HEK293 (cell line): ENCODE results near the gene KCNK1.

Experiments used
- CTCF ChIA-PET: fragments of 350-600 bp; formaldehyde crosslinking; extraction: SDS; loops from one replicate; lab custom pipeline; 2021; ENCODE audit warnings: antibody characterized with exemption; lab: Yijun Ruan, JAX
- POLR2A ChIA-PET: fragments of 300-600 bp; formaldehyde crosslinking; extraction: SDS; loops from one replicate; lab custom pipeline; 2020; ENCODE audit warnings: antibody characterized with exemption, inconsistent platforms; lab: Yijun Ruan, JAX
- H3K27ac ChIP-seq: fragments of 200-500 bp; sonication (Bioruptor generic); 2 replicates; pipeline ENCODE4 v1.5.1; 2014; ENCODE audit warnings: low read depth, low read length, control low read depth, inconsistent platforms; ENCODE audit errors: extremely low read depth
- H3K36me3 ChIP-seq, 2 experiments: fragments of 200-500 bp in 1 of 2; sonication (Bioruptor generic) in 1 of 2; 1 replicate in 1 of 2; 2 replicates in 1 of 2; pipeline ENCODE4 v1.5.1; 2014 to 2017; ENCODE audit warnings: inconsistent platforms in 2 of 2, low read length in 2 of 2; ENCODE audit not compliant: control insufficient read depth in 2 of 2, insufficient read depth in 1 of 2
- H3K4me1 ChIP-seq: fragments of 200-500 bp; sonication (Bioruptor generic); 2 replicates; pipeline ENCODE4 v1.5.1; 2014; ENCODE audit warnings: mild to moderate bottlenecking, low read length, inconsistent platforms; ENCODE audit not compliant: control insufficient read depth, insufficient read depth
- H3K4me3 ChIP-seq: 2 replicates; pipeline ENCODE4 v1.5.1; 2011; ENCODE audit warnings: low read depth, mild to moderate bottlenecking, control low read depth, low read length, moderate library complexity
- H3K9me3 ChIP-seq: fragments of 200-500 bp; sonication (Bioruptor generic); 2 replicates; pipeline ENCODE4 v1.5.1; 2014; ENCODE audit warnings: low read depth, low read length, inconsistent platforms; ENCODE audit not compliant: control insufficient read depth, insufficient read depth
- GLIS1 ChIP-seq: fragments of 450-650 bp; formaldehyde crosslinking; IDR thresholded peaks from 2 replicates; pipeline ENCODE4 v1.5.1; 2016; ENCODE audit warnings: missing biosample characterization, missing genetic modification characterization
- KLF16 ChIP-seq: fragments of 450-650 bp; formaldehyde crosslinking; IDR thresholded peaks from 2 replicates; pipeline ENCODE4 v1.5.1; 2017; ENCODE audit warnings: missing biosample characterization, missing genetic modification characterization
- PRDM2 ChIP-seq: fragments of 450-650 bp; formaldehyde crosslinking; IDR thresholded peaks from 2 replicates; pipeline ENCODE4 v1.5.1; 2016; ENCODE audit warnings: missing biosample characterization, missing genetic modification characterization, borderline replicate concordance
- ZBTB10 ChIP-seq: fragments of 450-650 bp; formaldehyde crosslinking; IDR thresholded peaks from 2 replicates; pipeline ENCODE4 v1.5.1; 2016; ENCODE audit warnings: missing biosample characterization, missing genetic modification characterization
- ZBTB26 ChIP-seq: fragments of 450-650 bp; formaldehyde crosslinking; optimal IDR thresholded peaks from 2 replicates; pipeline ENCODE3; 2016; ENCODE audit warnings: missing biosample characterization, mild to moderate bottlenecking, missing genetic modification characterization
- ZNF121 ChIP-seq: fragments of 450-650 bp; formaldehyde crosslinking; IDR thresholded peaks from 2 replicates; pipeline ENCODE4 v1.5.1; 2016; ENCODE audit warnings: missing biosample characterization, missing genetic modification characterization
- ZNF148 ChIP-seq: fragments of 450-650 bp; formaldehyde crosslinking; IDR thresholded peaks from 2 replicates; pipeline ENCODE4 v1.5.0; 2017; ENCODE audit warnings: missing biosample characterization, missing genetic modification characterization, borderline replicate concordance
- ZNF19 ChIP-seq: fragments of 450-650 bp; formaldehyde crosslinking; IDR thresholded peaks from 2 replicates; pipeline ENCODE4; 2016; ENCODE audit warnings: missing biosample characterization, missing genetic modification characterization, low read depth
- ZNF354C ChIP-seq: fragments of 450-650 bp; formaldehyde crosslinking; IDR thresholded peaks from 2 replicates; pipeline ENCODE4 v1.5.1; 2016; ENCODE audit warnings: missing biosample characterization, missing genetic modification characterization, low read depth, borderline replicate concordance
- ZNF473 ChIP-seq: fragments of 450-650 bp; formaldehyde crosslinking; IDR thresholded peaks from 2 replicates; pipeline ENCODE4 v1.5.1; 2017; ENCODE audit warnings: missing biosample characterization, missing genetic modification characterization
- ZNF48 ChIP-seq: fragments of 450-650 bp; formaldehyde crosslinking; IDR thresholded peaks from 2 replicates; pipeline ENCODE4 v1.5.1; 2016; ENCODE audit warnings: missing biosample characterization, missing genetic modification characterization
- ZNF514 ChIP-seq: fragments of 450-650 bp; formaldehyde crosslinking; IDR thresholded peaks from 2 replicates; pipeline ENCODE4 v1.5.1; 2016; ENCODE audit warnings: missing biosample characterization, missing genetic modification characterization
- ZNF518A ChIP-seq: fragments of 450-650 bp; formaldehyde crosslinking; conservative IDR thresholded peaks from 2 replicates; pipeline ENCODE4 v1.5.1; 2016; ENCODE audit warnings: low read depth, missing biosample characterization, missing genetic modification characterization
- ZNF560 ChIP-seq: fragments of 450-650 bp; formaldehyde crosslinking; IDR thresholded peaks from 2 replicates; pipeline ENCODE4 v1.5.1; 2017; ENCODE audit warnings: missing biosample characterization, missing genetic modification characterization, borderline replicate concordance
- ZNF585B ChIP-seq: fragments of 450-650 bp; formaldehyde crosslinking; IDR thresholded peaks from 2 replicates; pipeline ENCODE4 v1.5.1; 2016; ENCODE audit warnings: missing biosample characterization, missing genetic modification characterization
- ZSCAN16 ChIP-seq: fragments of 450-650 bp; formaldehyde crosslinking; IDR thresholded peaks from 2 replicates; pipeline ENCODE4 v1.5.1; 2016; ENCODE audit warnings: missing biosample characterization, missing genetic modification characterization
- ZSCAN4 ChIP-seq: fragments of 450-650 bp; formaldehyde crosslinking; IDR thresholded peaks from 2 replicates; pipeline ENCODE4 v1.5.1; 2017; ENCODE audit warnings: missing biosample characterization, missing genetic modification characterization

Gene KCNK1

GRCh38 chr1:233575450-233575849, 38.5 kb upstream of the KCNK1 start (continued):
- no peak for TF ChIP-seq ZNF518A (tag by site-specific recombination)
- no peak for TF ChIP-seq ZNF514
- no peak for TF ChIP-seq ZNF585B (tag by site-specific recombination)
- TF ChIP-seq ZNF473 (tag by site-specific recombination), result no peak
- no peak for TF ChIP-seq ZNF19 (tag by site-specific recombination)
- no peak for TF ChIP-seq GLIS1 (tag by site-specific recombination)
- TF ChIP-seq ZNF121 (tag by site-specific recombination), result no peak

GRCh38 chr1:233582439-233582838, 31.5 kb upstream of the KCNK1 start:
- CTCF ChIA-PET, result interaction anchor here (0.6 kb wide), 2 partner anchors 34 to 136 kb away, joined by 3 read pairs; no protein-coding TSS in a partner anchor
- Histone ChIP-seq H3K4me3 (no peak overlapping the region), H3K9me3 (no peaks in the 10 kb centered on the region), H3K27ac (no peak overlapping the region), H3K36me3 (no peaks in the 10 kb centered on the region)
- POLR2A ChIA-PET, result no interaction called here
- TF ChIP-seq ZNF148 (tag by site-specific recombination) (no peak), KLF16 (no peak), ZNF354C (no peak), PRDM2 (tag by site-specific recombination) (no peak), ZNF560 (tag by site-specific recombination) (no peak), ZSCAN4 (tag by site-specific recombination) (no peak), ZSCAN16 (tag by site-specific recombination) (no peak), ZBTB10 (tag by site-specific recombination) (no peak), ZNF48 (tag by site-specific recombination) (no peak), ZBTB26 (tag by site-specific recombination) (no peak)
- TF ChIP-seq, all 188 proteins: peak for 0
- H3K4me1 ChIP-seq, result no peaks in the 10 kb centered on the region
